ENCODE data around the gene SENP2.

The SENP2 gene

DNA sequence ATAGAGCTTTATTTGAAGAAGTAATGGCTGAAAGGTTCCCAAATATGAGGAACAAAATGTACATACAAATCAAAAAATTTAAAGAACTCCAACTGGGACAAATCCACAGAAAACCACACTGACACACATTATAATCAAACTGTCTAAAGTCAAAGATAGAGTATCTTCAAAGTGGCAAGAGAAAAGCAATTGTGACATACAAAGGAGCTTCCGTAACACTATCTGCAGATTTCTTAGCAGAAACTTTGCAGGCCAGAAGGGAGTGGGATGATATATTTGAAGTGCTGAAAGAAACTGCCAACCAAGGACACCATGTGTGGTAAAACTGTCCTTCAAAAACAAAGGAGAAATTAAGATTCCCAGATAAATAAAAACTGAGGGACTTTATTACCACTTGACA is 91.9 kb downstream of the SENP2 start:
- no peak for DNase-seq (ENCODE audit: low read depth, low spot score)

DNA sequence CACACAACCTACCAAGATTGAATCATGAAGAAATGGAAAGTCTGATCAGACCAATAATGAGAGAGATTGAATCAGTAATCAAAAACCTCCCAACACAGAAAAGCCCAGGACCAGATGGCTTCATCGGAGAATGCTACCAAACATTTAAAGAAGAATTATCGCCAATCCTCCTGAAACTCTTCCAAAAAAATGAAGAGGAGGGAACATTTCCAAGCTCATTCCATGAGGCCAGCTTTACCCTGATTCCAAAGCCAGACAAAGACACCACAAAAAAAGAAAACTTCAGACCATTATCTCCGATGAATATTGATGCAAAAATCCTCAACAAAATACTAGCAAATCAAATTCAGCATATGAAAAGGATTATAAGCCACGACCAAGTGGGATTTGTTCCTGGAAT is 94.1 kb downstream of the SENP2 start:
- DNase-seq (ENCODE audit: low read depth, low spot score) = no peak
